Measurements from ENCODE around the gene SFRP5. TPM values are rescaled to one million over a fixed set of nuclear protein-coding genes. Genes with fewer than 3 reads are reported as not detected.
A peak's percentile ranks its signal among the peaks of the same experiment; 100 is the strongest.

SFRP5 gene
- total and polyA plus RNA-seq, 2 donors from 2014 or later = 0.22 to 0.31 TPM

GRCh38 chr10:97766996-97767924 is 4.5 kb downstream of the SFRP5 start:
- peaks cover 11% of the 10 kb centered on the region for H3K27me3 ChIP-seq (ENCODE audit: control insufficient read depth, insufficient read depth, low read length)

DNA sequence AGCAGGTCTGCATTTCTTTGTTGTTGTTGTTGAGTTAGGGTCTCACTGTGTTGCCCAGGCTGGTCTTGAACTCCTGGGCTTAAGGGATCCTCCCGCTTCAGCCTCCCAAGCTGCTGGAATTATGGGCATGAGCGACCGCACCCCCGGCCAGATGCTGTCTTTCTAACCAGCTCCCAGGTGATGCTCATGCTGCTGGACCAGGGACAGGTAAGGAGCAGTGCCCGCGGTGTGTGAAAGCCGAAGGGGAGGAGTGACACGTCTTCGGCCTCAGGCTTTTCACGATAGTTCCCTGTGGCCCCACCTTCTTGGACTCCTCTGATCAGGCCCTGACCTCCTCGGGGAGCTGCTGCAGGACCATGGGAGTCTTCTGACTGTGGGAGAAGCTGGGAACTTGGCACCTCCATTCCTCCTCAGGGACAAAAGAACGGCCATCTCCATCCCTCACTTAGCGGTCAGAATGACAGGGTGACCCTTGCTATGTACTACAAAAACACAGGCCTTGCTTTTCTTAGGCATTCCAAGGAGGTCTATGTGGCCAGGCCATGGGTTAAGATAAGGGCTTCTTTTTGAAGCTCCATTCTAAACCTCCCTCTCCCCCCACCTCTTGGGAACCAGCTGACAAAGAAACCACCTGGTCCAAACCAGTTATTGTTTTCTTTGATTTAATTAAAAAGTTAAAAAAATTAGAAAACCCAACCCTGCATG is 5.5 kb downstream of the SFRP5 start:
- Histone ChIP-seq H3K4me3 (ENCODE audit: low read length in 3 of 3) (no peak overlapping the region), H3K36me3 (ENCODE audit: control insufficient read depth in 2 of 3, insufficient read depth in 3 of 3, low read length in 3 of 3) (no peaks in the 10 kb centered on the region), H3K27ac (ENCODE audit: low read depth in 2 of 2, low read length in 2 of 2) (no peak overlapping the region), H3K27me3 (ENCODE audit: control insufficient read depth, insufficient read depth, low read length) (peaks cover 9% of the 10 kb centered on the region), H3K9ac (ENCODE audit: low read length in 3 of 3) (no peak overlapping the region), H3K9me3 (ENCODE audit: control insufficient read depth in 2 of 3, insufficient read depth in 1 of 3, low read length in 3 of 3) (no peaks in the 10 kb centered on the region), H3K4me1 (ENCODE audit: control insufficient read depth in 2 of 3, insufficient read depth in 2 of 3, low read depth in 1 of 3, low read length in 3 of 3) (peaks cover 0 to 1% (median 0%) of the 10 kb centered on the region in 3 donors)
- DNase-seq = peak in 1 of 5 donors; percentile 58
- TF ChIP-seq, protein P1, sequence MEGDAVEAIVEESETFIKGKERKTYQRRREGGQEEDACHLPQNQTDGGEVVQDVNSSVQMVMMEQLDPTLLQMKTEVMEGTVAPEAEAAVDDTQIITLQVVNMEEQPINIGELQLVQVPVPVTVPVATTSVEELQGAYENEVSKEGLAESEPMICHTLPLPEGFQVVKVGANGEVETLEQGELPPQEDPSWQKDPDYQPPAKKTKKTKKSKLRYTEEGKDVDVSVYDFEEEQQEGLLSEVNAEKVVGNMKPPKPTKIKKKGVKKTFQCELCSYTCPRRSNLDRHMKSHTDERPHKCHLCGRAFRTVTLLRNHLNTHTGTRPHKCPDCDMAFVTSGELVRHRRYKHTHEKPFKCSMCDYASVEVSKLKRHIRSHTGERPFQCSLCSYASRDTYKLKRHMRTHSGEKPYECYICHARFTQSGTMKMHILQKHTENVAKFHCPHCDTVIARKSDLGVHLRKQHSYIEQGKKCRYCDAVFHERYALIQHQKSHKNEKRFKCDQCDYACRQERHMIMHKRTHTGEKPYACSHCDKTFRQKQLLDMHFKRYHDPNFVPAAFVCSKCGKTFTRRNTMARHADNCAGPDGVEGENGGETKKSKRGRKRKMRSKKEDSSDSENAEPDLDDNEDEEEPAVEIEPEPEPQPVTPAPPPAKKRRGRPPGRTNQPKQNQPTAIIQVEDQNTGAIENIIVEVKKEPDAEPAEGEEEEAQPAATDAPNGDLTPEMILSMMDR (IDR thresholded peaks at IDR 0.05; ENCODE audit: borderline replicate concordance, extremely low read depth, insufficient read depth) = no peak
- FAIRE-seq = no peak
- intact Hi-C loops (cut with DNase I) = no loop called here

More at GRCh38 chr10:97766996-97767924, 4.5 kb downstream of the SFRP5 start:
- peaks cover 0 to 3% (median 0%) of the 10 kb centered on the region in 3 donors for H3K4me1 ChIP-seq (ENCODE audit: control insufficient read depth in 2 of 3, insufficient read depth in 2 of 3, low read depth in 1 of 3, low read length in 3 of 3)
- DNase-seq (no peak), FAIRE-seq (no peak)
- intact Hi-C loops (cut with DNase I) = no loop called here
- no peak overlapping the region for H3K9ac ChIP-seq (ENCODE audit: low read length in 3 of 3)
- TF ChIP-seq, protein P1 (IDR thresholded peaks at IDR 0.05; ENCODE audit: borderline replicate concordance, extremely low read depth, insufficient read depth) = no peak
- no peak overlapping the region for H3K27ac ChIP-seq (ENCODE audit: low read depth in 2 of 2, low read length in 2 of 2)
- H3K36me3 ChIP-seq (ENCODE audit: control insufficient read depth in 2 of 3, insufficient read depth in 3 of 3, low read length in 3 of 3) = no peaks in the 10 kb centered on the region
- H3K4me3 ChIP-seq (ENCODE audit: low read length in 3 of 3) = no peak overlapping the region
- H3K9me3 ChIP-seq (ENCODE audit: control insufficient read depth in 2 of 3, insufficient read depth in 1 of 3, low read length in 3 of 3) = no peaks in the 10 kb centered on the region

GRCh38 chr10:97765201-97765600 is 6.6 kb downstream of the SFRP5 start:
- no peak overlapping the region for H3K27ac ChIP-seq (ENCODE audit: low read depth in 2 of 2, low read length in 2 of 2)
- no peaks in the 10 kb centered on the region for H3K9me3 ChIP-seq (ENCODE audit: control insufficient read depth in 2 of 3, insufficient read depth in 1 of 3, low read length in 3 of 3)
- TF ChIP-seq, protein P1 (IDR thresholded peaks at IDR 0.05; ENCODE audit: borderline replicate concordance, extremely low read depth, insufficient read depth) = no peak
- intact Hi-C loops (cut with DNase I) = no loop called here
- H3K9ac ChIP-seq (ENCODE audit: low read length in 3 of 3) = no peak overlapping the region
- H3K4me3 ChIP-seq (ENCODE audit: low read length in 3 of 3) = no peak overlapping the region
- no peaks in the 10 kb centered on the region for H3K36me3 ChIP-seq (ENCODE audit: control insufficient read depth in 2 of 3, insufficient read depth in 3 of 3, low read length in 3 of 3)
- peak in 4 of 5 donors; percentile 43 to 73 (median 66) for DNase-seq
- peaks cover 2% of the 10 kb centered on the region for H3K27me3 ChIP-seq (ENCODE audit: control insufficient read depth, insufficient read depth, low read length)
- FAIRE-seq = no peak
- no peaks in the 10 kb centered on the region for H3K4me1 ChIP-seq (ENCODE audit: control insufficient read depth in 2 of 3, insufficient read depth in 2 of 3, low read depth in 1 of 3, low read length in 3 of 3)
